Activated CD4-positive, alpha-beta T cell treated with anti-CD3 and anti-CD28 coated beads, Interleukin-2, amount 50 U/mL, for 24 hours (primary cell): ENCODE measurements around the gene AMZ1.

Experiments
- DNase-seq, 2 donors: peaks; one replicate each; pipeline ENCODE4 v3.0.0-alpha.2; 2020; ENCODE audit warnings: low read depth in 1 of 2, low spot score in 1 of 2

The AMZ1 gene

DNA sequence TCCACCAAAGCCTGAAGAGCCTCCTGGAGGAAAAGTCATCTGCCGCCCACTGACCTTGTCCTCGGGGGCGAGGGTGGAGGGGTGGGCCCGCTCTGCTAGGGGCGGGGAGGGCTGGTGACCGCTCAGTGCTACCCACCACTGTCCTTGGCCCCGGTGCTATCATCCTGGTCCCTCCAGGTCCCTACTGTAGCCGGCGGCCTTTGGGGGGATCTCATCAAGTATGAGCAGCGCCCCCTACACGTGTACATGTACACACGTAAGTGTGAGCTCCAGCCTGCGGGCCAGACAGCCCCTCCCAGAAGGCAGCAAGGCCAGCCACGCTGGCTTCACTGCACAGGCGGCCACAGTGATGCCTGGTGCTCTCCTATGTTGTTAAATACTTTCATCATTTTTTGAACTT is 36.7 kb upstream of the AMZ1 start:
- DNase-seq = no peak

DNA sequence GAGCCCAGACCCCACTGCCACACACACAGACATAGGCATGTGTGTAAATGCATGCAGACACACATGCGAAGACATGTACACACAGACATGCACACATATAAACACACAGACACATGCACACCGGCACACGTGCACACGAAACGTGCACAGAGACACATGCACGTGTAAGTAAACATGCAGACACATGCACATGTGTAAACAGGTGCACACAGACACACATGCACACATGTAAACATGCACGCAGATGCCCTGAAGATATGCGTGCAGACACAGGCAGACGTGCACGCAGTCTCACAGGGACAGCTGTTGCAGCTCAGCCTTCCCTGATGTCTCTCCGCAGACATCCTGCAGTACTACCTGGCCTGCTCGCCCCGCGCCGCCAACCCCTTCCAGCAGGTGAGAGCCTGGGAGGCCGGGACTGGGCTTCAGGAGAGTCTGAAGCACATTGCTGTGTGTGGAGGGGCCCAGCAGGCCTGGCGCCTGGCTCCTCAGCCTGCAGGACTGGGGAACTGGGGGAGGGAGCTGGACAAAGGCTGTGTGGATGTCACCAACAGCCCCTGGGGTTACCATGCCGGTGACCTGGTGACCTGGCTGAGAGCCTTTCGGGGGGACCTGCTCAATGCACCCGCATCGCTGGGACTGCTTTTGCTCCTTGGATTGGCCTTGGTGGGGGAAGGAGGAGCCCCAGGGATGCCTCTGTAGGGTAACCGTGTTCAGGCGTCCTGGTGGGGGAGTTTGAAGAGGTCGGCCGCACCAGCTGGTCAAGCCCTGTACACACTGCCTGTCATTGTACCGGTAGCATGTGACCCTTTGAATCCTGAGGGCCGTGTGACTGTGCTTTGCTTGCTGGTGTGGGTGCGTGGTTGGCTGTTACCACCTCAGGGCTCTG is 35.9 kb upstream of the AMZ1 start:
- no peak for DNase-seq

DNA sequence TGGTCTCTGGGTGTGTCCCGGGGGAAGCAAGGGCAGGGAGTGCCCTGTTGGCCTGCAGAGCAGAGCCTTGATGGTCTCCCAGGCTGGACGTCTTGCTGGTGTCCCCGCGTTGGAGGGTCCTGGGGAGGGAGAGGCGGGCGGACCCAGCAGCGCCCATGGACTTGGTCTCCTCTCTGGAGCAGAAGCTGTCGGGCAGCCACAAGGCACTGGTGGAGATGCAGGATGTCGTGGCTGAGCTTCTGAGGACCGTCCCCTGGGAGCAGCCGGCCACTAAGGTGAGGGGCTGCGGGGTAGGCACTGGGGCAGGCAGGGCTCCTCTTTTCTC is 35.3 kb upstream of the AMZ1 start:
- no peak for DNase-seq

DNA sequence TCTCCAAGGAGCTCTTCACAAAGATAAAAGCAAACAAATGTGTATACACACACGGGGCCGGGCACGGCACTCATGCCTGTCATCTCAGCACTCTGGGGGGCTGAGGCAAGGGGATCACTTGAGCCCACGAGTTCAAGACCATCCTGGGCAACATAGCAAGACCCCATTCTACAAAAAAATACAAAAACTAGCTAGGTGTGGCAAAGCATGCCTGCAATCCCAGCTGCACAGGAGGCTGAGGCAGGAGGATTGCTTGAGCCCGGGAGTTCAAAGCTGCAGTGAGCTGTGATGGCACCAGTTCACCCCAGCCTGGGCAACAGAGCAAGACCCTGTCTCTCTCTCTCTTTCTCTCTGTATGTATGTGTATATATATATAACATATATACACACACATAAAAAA is 33.9 kb upstream of the AMZ1 start:
- no peak for DNase-seq

DNA sequence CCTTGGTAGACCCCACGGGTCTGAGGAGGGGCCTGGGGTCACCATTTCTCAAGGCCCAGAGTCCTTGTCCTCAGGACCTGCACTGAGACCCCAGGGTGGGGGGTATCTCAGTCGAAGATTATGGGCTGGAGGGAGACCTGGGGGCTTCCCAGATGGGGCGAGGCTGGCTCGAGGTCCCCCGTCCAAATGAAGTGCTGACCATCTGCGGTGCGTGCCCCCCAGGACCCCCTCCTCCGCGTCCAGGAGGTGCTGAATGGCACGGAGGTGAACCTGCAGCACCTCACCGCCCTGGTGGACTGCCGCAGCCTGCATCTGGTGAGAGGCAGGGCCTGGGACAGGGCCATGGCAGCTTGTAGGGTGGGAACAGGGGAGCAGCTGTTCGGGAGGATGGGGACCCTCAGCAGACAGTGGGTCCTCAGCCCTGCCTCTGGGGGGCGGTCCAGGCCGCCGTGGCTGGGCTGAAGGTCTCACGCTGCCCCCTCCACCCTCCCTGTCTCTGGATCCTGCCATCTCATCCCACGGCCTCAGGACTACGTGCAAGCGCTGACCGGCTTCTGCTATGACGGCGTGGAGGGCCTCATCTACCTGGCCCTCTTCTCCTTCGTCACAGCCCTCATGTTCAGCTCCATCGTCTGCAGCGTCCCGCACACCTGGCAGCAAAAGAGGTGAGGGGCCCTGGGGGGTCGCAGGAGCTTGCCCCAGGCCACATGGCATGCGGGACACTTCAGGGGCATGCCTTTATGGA is 32.0 kb upstream of the AMZ1 start:
- no peak for DNase-seq

DNA sequence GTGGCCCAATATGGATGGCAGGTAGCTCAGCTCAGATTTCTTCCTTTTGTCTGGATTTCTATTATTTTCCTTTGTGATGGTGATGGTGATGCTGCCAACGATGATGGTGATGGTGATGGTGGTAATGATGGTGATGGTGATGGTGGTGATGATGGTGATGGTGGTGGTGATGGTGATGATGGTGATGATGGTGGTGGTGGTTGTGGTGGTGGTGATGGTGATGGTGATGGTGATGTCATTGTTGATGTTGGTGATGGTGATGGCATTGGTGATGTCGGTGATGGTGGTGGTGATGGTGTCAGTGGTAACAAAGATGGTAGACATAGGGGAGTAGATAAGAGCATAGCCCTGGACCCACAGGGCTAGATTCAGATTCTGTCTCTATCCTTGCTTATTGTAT is 30.8 kb upstream of the AMZ1 start:
- no peak for DNase-seq

DNA sequence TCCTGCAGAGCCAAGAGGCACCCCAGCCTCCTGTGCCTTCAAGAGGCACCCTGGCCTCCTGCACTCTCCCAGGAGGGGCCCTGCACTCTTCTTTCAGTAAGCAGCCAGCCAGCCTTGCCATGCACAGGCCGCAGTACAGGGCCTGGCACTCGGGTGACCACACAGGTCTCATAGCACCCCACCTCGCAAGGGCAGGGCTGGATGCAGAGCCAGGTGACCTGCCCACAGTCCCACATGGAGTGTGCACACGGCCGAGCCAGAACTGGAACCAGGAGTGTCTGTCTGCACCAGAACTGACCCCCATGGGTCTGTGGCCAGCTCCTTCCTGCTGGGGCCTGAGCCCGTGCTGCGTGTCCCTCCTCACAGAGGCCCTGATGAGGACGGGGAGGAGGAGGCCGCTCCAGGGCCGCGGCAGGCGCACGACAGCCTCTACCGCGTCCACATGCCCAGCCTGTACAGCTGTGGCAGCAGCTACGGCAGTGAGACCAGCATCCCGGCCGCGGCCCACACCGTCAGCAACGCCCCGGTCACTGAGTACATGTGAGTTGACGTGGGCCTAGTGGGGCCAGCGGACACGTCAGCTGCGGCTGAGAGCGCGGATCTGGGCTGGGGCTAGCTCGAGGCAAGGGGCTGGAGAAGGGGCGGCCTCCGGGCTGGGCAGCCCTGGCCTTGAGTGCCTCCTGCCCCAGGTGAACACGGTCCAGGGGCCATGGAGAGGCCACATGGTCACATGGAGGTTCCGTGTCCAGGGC is 29.9 kb upstream of the AMZ1 start:
- DNase-seq = no peak

DNA sequence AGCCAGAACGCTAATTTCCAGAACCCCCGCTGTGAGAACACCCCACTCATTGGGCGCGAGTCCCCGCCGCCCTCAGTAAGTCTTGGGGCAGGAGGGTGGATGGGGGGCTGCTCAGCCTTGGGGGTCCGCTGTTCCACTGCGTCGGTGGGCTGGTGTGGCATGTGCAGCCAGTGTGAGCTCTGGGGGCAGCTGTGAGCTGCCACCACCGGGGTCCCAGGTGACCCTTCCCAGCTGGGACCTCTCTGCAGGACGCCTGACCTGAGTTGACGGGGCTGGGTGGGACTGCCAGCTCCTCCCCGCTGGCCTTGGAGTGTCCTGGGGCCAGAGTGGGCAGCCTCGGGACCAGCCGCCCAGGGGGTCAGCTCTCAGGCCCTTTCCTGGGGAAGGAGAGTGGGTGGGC is 29.1 kb upstream of the AMZ1 start:
- DNase-seq = no peak

DNA sequence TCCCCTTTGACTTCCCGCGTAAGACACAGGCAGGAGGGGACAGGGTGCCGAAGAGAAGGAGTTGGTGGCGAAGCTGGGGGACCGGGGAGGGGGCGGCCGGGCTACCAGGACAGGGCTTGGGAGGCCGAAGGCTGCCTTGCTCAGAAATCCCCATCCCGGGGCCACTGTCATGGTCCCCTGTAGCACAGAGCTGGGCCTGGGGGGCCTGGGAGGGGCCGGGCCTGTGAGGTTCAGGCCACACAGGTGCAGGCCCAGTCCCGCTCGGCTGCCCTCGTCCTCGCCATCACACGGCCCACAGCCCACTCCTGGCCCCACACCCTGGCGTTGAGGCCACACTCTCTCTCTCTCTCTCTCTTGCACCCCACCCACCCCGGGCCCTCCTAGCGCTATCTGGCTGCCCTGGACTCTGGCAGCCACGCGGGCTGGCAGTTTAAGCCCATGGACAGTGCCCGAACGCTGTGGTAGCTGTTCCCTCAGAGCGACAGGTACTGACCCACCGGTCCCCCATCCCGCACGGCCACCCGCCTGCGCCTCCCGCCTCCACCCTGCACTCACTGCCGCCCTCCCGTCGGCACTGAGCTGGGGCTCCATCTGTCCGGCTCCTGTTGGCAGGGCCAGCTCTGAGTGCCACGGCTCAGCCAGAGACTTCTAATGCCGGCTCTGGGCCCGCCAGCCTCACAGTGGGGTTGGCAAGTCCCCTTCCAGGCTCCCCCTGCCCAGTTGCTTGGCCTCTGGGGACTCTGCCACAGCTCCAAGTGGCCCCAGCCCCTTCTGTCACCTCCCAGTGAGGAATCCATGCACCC is 28.2 kb upstream of the AMZ1 start:
- no peak for DNase-seq

DNA sequence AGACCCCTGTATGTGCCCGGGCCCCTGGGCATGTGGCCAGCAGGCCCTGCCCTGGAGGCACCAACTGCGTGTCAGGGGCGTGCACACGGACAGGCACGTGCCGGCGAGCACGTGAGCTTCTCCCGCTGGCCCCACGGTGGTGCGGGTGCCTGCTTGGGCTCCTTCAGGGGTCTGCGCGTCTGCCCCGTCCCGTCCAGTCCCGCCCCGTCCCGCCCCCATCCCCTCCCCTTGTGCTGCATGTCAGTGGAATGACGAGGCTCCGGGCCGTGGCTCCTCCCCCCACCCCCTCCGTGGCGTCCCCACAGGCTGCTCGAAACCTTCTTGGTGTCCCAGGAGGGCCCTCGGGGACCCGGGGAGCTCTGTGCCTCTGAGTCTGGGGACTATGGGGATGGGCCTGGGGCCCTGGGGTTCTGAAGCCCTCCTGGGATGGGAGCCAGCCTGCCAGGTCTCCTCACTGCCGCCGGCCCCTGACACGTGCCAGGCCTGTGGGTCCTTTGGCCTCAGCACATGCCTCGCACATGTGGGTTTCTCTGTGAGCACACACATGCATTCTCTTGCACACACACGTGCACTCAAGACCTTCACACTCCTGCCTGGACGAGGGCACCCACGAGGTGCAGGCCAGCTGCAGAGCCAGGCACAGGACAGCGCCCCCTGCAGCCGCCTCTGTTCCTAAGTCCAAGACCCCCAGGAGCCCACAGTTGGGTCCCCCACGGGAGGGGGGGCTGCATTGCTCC is 27.5 kb upstream of the AMZ1 start:
- no peak for DNase-seq

DNA sequence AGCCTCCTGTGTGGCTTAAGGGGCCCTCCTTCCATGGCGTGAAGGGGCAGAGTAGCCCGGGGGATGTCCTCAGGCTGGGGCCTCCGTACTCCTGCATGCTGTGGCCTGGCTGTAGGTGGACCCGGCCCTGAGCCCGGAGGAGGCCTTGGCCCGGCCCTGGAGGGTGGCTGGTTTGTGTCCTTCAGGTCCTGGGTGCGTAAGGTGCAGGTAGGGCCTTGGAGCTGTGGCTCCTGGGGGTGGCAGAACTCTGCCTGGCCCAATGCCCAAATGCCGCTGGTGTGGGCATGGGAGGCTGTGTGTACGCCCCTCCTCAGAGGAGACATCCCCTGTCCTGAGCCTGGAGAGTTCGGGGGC is 26.9 kb upstream of the AMZ1 start:
- DNase-seq = no peak

DNA sequence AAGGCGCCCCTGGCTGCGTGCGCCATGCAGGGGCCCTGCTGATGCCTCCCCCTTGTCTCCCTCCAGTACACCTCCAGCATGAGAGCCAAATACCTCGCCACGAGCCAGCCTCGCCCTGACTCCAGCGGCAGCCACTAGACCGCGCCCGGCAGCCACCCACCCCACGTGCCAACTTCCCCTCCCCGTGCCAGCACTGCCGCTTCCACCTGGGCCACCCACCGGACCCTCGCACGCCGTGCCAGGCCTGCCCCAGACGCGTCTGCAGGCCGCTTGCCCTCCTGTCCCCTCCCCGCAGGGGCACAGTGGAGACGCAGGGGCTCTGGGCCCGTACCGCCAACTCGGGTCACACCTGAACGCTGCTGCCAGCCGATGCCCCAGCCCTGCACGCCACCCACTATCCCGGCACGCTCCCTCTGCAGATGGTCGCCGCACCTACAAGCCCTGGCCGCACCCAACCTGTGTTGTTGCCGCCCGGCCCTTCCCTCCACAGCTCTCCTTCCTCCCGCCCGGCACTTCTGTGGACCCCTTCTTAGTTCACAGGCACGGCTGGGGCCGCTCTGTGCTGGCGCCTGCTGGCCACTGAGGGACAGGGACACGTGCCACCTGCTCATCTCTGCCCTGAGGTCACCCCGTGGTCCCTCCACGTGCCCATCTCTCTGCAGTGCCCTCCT is 26.3 kb upstream of the AMZ1 start:
- DNase-seq = no peak

DNA sequence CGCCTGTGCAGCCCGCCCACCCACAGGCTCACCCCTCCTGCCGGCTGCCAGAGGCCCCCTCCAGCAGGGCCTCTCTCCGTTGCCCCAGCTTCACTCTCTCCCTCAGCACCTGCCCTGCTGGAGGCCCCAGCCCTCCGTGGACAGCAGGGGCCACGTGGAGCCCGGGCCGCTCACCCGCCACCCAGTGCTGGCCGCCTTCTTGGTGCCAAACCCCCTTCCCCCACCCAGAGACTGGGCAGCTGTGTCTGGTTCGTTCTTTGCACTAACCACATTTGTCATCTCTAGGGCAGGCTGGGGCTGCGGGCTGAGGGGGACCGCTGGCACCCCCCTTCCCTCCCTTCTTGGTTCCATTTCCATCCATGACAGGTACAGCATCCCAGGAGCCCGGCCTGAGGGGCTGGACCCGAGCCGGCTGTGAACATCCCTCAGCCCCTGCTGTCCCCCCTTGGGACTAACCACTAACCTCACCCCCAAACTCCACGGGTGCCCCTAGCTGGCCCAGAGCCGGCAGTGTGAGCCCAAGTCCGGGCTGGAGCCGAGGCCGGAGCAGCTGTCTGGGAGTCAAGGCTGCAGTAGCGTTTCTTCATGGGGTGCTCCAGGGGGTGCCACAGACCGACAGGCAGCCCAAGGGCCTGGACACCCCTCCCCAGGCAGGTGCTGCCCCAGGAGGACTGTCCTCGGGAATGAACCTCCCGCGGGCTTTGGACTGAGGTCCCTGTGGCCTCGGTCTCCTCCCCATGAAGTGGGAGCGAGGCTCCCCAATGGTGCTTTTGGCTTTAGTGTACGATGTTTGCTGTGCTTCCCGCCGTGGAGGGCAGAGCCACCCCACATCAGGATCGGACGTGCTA is 25.5 kb upstream of the AMZ1 start:
- no peak for DNase-seq

DNA sequence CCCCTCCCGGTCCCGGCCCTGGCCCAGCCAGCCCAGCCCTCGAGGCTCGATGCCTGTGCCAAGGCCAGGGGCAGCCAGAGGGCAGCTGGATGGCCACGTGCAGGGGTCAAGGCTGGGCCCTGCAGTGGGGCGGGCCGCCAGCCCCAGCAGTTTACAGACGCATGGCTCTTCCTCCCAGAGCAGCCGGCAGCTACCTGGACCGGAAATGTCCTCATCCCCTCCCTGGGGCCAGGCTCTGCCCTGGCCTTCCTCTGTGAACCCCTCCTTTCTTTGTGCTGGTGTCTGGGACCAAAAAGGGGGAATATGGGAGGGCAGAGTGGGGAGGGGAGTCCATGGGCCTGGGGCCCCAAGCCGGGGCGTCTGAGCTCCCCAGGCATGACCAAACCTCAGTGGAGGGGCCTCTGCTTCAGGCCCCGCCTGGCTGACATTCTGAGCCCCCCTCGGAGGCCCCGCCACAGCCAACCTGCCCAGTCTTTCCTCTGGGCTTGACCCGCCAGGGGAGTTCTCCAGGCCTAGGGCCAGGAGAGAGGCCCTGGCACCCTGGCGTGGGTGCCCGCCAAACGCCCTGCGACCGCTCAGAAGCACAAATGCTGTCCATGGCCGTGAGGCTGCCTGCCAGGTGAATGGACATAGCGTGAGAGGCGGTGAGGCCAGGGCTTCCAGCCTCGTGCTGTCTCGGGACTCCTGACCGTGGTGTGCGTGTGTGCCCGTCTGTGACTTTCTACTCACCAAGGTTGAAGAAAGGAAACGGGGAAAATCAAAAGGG is 24.7 kb upstream of the AMZ1 start:
- no peak for DNase-seq

DNA sequence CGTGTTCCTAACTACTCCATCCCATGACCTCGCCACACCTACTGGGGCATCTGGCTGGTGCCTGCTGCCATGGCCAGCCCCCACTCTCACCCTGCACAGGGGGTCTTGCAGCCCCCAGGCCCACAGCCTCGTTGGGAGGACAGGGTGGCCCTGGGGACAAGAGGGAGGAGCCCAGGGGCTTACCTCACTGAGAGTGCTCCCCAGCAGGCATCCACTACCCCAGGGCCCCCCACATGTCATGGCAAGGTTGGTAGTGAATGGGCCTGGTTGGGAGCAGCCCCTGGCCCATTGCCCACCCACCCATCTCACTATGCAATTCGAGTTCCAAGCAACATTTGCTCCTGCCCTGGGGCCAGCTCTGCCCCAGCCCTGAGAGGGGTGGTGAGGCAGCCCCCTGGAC is 24.0 kb upstream of the AMZ1 start:
- DNase-seq = no peak

DNA sequence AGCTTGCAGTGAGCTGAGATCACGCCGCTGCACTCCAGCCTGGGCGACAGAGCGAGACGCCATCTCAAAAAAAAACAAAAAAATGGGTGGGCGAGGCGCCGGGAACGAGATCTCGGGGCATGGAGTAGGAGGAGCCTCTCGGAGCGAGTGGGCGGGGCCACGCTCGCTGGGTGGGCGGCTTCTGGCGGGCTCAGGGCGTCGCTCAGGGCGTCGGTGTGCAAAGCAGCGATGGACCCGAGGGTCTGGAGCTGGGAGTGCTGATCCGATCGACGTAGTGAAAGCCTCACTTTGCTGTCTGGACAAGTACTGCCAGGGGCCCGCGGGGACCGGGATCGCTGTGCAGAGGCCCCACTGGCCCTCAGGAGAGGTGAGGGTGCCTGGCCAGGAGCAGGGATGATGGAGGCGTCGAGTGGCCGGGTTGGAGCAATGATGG is 22.6 kb upstream of the AMZ1 start:
- DNase-seq = no peak

DNA sequence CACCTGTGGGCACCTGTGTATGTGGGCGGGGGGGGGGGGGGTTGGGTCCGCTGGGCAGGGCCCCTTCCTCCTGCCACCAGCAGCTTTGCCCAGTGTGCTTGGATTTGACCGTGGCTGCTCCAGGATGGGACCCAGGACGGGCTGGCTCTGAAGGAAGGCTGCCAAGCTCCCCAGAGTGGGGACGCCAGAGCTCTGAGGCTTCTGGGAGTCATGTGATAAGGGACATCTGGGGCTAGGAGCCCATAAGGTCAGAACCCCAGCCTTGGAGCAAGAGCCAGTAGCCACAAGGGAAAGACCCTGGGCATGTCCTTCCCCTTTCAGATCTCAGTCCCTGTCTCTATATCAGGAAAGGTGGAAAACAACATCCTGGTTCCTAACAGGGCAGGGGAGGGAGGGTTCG is 21.8 kb upstream of the AMZ1 start:
- DNase-seq = no peak

DNA sequence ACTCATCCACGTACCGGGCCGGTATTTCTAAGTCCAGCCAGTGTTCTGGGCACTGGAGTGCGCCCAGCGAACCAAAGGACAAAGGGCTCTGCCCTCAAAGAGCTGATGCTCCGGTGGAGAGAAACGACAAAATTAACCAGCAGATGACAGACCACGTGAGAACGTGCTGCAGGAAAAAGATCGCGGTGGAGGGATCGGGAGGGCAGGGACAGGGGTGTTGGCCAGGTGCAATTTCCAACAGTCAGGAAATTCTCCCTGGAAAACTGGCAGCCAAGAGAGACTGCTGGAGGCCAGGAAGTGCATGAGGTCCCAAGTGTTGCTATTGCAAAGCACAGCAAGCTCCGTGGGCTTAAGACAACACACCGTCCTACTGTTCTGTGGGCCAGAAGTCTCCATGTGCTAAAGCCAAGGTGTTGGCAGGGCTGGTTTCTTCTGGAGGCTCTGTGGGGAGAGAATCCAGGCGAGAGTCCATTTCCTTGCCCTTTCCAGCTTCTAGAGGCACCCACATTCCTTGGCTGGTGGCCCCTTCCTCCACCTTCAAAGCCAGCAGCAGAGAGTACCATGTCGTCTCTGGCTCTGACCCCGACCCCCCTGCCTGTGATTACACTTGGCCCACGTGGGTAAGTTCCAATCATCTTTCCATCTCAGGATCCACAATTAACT is 21.3 kb upstream of the AMZ1 start:
- DNase-seq = no peak
